Neural progenitor cell (in vitro differentiated cells): ENCODE results near the gene BUD31.

Source experiments
- EZH2 ChIP-seq: fragments of 200-600 bp; sonication (generic); IDR thresholded peaks from 2 replicates; pipeline ENCODE4 v1.6.1; 2017; ENCODE audit warnings: antibody characterized with exemption, mild to moderate bottlenecking, moderate library complexity
- EZH2phosphoT487 ChIP-seq: fragments of 200-600 bp; sonication (generic); IDR thresholded peaks from 2 replicates; pipeline ENCODE4 v1.6.1; 2017; ENCODE audit warnings: antibody characterized with exemption
- TF ChIP-seq, protein P1 (sequence below): fragments of 200-600 bp; sonication (generic); IDR thresholded peaks from 2 replicates; pipeline ENCODE4 v1.5.1; 2017; ENCODE audit warnings: antibody characterized with exemption, mild to moderate bottlenecking

- TF ChIP-seq, protein P1, sequence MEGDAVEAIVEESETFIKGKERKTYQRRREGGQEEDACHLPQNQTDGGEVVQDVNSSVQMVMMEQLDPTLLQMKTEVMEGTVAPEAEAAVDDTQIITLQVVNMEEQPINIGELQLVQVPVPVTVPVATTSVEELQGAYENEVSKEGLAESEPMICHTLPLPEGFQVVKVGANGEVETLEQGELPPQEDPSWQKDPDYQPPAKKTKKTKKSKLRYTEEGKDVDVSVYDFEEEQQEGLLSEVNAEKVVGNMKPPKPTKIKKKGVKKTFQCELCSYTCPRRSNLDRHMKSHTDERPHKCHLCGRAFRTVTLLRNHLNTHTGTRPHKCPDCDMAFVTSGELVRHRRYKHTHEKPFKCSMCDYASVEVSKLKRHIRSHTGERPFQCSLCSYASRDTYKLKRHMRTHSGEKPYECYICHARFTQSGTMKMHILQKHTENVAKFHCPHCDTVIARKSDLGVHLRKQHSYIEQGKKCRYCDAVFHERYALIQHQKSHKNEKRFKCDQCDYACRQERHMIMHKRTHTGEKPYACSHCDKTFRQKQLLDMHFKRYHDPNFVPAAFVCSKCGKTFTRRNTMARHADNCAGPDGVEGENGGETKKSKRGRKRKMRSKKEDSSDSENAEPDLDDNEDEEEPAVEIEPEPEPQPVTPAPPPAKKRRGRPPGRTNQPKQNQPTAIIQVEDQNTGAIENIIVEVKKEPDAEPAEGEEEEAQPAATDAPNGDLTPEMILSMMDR: no peak
- no peak for TF ChIP-seq EZH2phosphoT487
- TF ChIP-seq EZH2: no peak
Observed at GRCh38 chr7:99452541-99452940, 43.8 kb downstream of the BUD31 start.
